ENCODE data around the gene OR52J3. TPM values are rescaled to one million over a fixed set of nuclear protein-coding genes. Genes with fewer than 3 reads are reported as not detected.

The OR52J3 gene
- polyA plus RNA-seq, 1 of the 3 experiments (the other 2 are of a cell fraction) = not detected

DNA sequence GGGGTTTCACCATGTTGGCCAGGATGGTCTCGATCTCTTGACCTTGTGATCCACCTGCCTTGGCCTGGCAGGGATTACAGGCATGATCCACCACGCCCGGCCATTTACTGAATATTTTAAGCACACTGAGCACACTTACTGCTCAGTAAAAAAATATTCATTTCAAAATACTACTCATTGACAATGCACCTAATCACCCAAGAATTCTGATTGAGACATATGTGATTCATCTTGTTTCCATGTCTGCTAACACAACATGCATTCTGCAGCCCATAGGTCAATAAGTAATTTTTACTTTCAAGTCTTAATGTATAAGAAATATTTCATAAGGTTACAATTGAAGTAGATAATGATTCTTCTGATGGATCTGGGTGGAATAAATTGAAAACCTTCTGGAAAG is 4.2 kb upstream of the OR52J3 start:
- no peak for DNase-seq
- Histone ChIP-seq H3K27me3 (ENCODE audit: insufficient read depth) (no peaks in the 10 kb centered on the region), H3K27ac (ENCODE audit: low read depth in 2 of 2, low read length in 1 of 2) (no peak overlapping the region), H3K4me2 (no peak overlapping the region), H3K9me3 (no peaks in the 10 kb centered on the region), H3F3A (replicated peaks; ENCODE audit: insufficient read depth) (no peaks in the 10 kb centered on the region), H3K4me1 (ENCODE audit: control insufficient read depth in 1 of 2, insufficient read depth in 2 of 2, low read depth in 1 of 2, low read length in 1 of 2) (no peaks in the 10 kb centered on the region), H3K36me3 (replicated peaks in 1 of 2; ENCODE audit: control insufficient read depth in 1 of 2, insufficient read depth in 2 of 2, low read length in 1 of 2) (no peaks in the 10 kb centered on the region), H3K9ac (no peak overlapping the region), H3K4me3 (ENCODE audit: low read depth in 2 of 2, low read length in 1 of 2) (no peak overlapping the region), H4K20me1 (ENCODE audit: insufficient read depth) (no peaks in the 10 kb centered on the region), H3K9me2 (no peaks in the 10 kb centered on the region), H3K79me2 (ENCODE audit: insufficient read depth) (no peaks in the 10 kb centered on the region), H2AFZ (ENCODE audit: low read depth) (no peak overlapping the region)
- TF ChIP-seq SMC3 (IDR thresholded peaks at IDR 0.05; ENCODE audit: low read depth, low read length) (no peak), JUND (IDR thresholded peaks at IDR 0.05) (no peak)
- TF ChIP-seq, protein P1, sequence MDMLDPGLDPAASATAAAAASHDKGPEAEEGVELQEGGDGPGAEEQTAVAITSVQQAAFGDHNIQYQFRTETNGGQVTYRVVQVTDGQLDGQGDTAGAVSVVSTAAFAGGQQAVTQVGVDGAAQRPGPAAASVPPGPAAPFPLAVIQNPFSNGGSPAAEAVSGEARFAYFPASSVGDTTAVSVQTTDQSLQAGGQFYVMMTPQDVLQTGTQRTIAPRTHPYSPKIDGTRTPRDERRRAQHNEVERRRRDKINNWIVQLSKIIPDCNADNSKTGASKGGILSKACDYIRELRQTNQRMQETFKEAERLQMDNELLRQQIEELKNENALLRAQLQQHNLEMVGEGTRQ (IDR thresholded peaks at IDR 0.05; ENCODE audit: borderline replicate concordance, low read depth, low read length) = no peak
- 2% methylated on average over 3 of the region's 3 CpGs for WGBS (ENCODE audit: low lambda C conversion rate)
- ChIA-PET POLR2A (no interaction called here), CTCF (no interaction called here)

DNA sequence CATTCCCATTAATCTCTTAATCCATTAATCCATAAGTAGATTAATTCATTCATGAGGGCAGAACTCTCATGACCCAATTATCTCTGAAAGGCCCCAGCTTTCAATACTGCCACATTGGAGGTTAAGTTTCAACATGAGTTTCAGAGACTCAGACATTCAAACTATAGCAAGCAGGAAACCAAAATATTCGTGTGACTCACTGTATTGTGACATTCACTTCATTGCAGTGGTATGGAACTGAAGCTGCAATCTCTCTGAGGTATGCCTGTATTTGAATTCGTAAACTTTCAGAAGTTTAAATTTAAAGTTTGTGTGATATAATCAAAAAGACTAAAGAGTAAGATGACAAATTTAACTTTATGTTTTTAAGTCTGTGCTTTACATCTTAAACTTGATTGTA is 2.9 kb upstream of the OR52J3 start:
- Histone ChIP-seq H3K79me2 (ENCODE audit: insufficient read depth) (no peaks in the 10 kb centered on the region), H3F3A (replicated peaks; ENCODE audit: insufficient read depth) (no peaks in the 10 kb centered on the region), H3K27ac (ENCODE audit: low read depth in 2 of 2, low read length in 1 of 2) (no peak overlapping the region), H4K20me1 (ENCODE audit: insufficient read depth) (no peaks in the 10 kb centered on the region), H3K9ac (no peak overlapping the region), H3K9me2 (no peaks in the 10 kb centered on the region), H3K4me3 (ENCODE audit: low read depth in 2 of 2, low read length in 1 of 2) (no peak overlapping the region), H2AFZ (ENCODE audit: low read depth) (no peak overlapping the region), H3K27me3 (ENCODE audit: insufficient read depth) (no peaks in the 10 kb centered on the region), H3K4me2 (no peak overlapping the region), H3K36me3 (replicated peaks in 1 of 2; ENCODE audit: control insufficient read depth in 1 of 2, insufficient read depth in 2 of 2, low read length in 1 of 2) (no peaks in the 10 kb centered on the region), H3K4me1 (ENCODE audit: control insufficient read depth in 1 of 2, insufficient read depth in 2 of 2, low read depth in 1 of 2, low read length in 1 of 2) (no peaks in the 10 kb centered on the region), H3K9me3 (no peaks in the 10 kb centered on the region)
- ChIA-PET POLR2A (no interaction called here), CTCF (no interaction called here)
- 1% methylated on average over 2 of the region's 2 CpGs for WGBS (ENCODE audit: low lambda C conversion rate)
- DNase-seq = no peak
- TF ChIP-seq RFX5 (IDR thresholded peaks at IDR 0.05; ENCODE audit: low read length) (no peak), FOSL2 (IDR thresholded peaks at IDR 0.05; ENCODE audit: borderline replicate concordance, low read depth) (no peak), TCF12 (IDR thresholded peaks at IDR 0.05) (no peak), TEAD4 (IDR thresholded peaks at IDR 0.05; ENCODE audit: borderline replicate concordance, insufficient read depth) (no peak), RXRA (IDR thresholded peaks at IDR 0.05; ENCODE audit: borderline replicate concordance, low read depth) (no peak), FOXJ3 (CRISPR knock-in tag; IDR thresholded peaks at IDR 0.05) (no peak)
- TF ChIP-seq, protein P2, sequence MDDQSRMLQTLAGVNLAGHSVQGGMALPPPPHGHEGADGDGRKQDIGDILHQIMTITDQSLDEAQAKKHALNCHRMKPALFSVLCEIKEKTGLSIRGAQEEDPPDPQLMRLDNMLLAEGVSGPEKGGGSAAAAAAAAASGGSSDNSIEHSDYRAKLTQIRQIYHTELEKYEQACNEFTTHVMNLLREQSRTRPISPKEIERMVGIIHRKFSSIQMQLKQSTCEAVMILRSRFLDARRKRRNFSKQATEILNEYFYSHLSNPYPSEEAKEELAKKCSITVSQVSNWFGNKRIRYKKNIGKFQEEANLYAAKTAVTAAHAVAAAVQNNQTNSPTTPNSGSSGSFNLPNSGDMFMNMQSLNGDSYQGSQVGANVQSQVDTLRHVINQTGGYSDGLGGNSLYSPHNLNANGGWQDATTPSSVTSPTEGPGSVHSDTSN (IDR thresholded peaks at IDR 0.05) = no peak
- TF ChIP-seq, protein P3, sequence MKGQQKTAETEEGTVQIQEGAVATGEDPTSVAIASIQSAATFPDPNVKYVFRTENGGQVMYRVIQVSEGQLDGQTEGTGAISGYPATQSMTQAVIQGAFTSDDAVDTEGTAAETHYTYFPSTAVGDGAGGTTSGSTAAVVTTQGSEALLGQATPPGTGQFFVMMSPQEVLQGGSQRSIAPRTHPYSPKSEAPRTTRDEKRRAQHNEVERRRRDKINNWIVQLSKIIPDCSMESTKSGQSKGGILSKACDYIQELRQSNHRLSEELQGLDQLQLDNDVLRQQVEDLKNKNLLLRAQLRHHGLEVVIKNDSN (IDR thresholded peaks at IDR 0.05; ENCODE audit: borderline replicate concordance, low read depth) = no peak
- TF ChIP-seq, protein P4, sequence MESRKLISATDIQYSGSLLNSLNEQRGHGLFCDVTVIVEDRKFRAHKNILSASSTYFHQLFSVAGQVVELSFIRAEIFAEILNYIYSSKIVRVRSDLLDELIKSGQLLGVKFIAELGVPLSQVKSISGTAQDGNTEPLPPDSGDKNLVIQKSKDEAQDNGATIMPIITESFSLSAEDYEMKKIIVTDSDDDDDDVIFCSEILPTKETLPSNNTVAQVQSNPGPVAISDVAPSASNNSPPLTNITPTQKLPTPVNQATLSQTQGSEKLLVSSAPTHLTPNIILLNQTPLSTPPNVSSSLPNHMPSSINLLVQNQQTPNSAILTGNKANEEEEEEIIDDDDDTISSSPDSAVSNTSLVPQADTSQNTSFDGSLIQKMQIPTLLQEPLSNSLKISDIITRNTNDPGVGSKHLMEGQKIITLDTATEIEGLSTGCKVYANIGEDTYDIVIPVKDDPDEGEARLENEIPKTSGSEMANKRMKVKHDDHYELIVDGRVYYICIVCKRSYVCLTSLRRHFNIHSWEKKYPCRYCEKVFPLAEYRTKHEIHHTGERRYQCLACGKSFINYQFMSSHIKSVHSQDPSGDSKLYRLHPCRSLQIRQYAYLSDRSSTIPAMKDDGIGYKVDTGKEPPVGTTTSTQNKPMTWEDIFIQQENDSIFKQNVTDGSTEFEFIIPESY (IDR thresholded peaks at IDR 0.05; ENCODE audit: borderline replicate concordance, low read depth) = no peak
- TF ChIP-seq, protein P5, sequence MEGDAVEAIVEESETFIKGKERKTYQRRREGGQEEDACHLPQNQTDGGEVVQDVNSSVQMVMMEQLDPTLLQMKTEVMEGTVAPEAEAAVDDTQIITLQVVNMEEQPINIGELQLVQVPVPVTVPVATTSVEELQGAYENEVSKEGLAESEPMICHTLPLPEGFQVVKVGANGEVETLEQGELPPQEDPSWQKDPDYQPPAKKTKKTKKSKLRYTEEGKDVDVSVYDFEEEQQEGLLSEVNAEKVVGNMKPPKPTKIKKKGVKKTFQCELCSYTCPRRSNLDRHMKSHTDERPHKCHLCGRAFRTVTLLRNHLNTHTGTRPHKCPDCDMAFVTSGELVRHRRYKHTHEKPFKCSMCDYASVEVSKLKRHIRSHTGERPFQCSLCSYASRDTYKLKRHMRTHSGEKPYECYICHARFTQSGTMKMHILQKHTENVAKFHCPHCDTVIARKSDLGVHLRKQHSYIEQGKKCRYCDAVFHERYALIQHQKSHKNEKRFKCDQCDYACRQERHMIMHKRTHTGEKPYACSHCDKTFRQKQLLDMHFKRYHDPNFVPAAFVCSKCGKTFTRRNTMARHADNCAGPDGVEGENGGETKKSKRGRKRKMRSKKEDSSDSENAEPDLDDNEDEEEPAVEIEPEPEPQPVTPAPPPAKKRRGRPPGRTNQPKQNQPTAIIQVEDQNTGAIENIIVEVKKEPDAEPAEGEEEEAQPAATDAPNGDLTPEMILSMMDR (IDR thresholded peaks at IDR 0.05) = no peak

All from SK-N-SH (cell line).